Measurements from ENCODE around the gene QKI.

DNA sequence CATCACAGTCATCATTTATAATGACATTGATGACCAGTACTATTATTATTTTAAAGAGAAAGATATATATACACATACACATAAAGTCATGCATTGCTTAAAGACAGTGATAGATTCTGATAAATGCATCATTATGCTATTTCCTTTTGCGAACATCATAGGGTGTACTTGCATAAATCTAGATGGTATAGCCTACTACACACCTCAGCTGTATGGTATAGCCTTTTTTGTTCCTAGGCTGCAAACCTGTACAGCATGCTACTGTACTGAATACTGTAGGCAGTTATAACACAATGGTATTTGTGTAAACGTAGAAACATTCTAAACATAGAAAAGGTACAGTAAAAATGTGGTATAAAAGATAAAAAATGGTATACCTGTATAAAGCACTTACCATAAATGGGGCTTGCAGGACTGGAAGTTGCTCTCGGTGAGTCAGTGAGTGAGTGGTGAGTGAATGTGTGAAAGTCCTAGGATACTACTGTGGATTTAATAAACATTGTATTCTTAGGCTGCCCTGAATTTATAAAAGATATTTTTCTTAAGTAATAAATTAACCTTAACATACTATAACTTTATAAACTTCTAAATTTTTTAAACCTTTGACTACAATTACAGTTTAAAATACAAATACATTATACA is 23.9 kb downstream of the QKI start:
- TF ChIP-seq CTCF (IDR thresholded peaks at IDR 0.05; ENCODE audit: insufficient read depth, low read length): no peak
- TF ChIP-seq REST (IDR thresholded peaks at IDR 0.05; ENCODE audit: insufficient replicate concordance, low read depth): no peak
- TF ChIP-seq GABPA (IDR thresholded peaks at IDR 0.05; ENCODE audit: low read depth): no peak

Measured in HL-60 (cell line).